GM21360 (cell line): ENCODE data around the gene OPRM1.
"Not testable (repeated sequence)": the region's sequence is repeated elsewhere in the genome, so short reads cannot be mapped to it uniquely, and the experiment has no call there.

Experiments
- ATAC-seq: cut with Tn5 transposase; IDR thresholded peaks from one replicate; pipeline ENCODE4 v1.9.1; 2021; ENCODE audit warnings: mild to moderate bottlenecking, moderate library complexity; ENCODE audit not compliant: unreplicated experiment

The OPRM1 gene

DNA sequence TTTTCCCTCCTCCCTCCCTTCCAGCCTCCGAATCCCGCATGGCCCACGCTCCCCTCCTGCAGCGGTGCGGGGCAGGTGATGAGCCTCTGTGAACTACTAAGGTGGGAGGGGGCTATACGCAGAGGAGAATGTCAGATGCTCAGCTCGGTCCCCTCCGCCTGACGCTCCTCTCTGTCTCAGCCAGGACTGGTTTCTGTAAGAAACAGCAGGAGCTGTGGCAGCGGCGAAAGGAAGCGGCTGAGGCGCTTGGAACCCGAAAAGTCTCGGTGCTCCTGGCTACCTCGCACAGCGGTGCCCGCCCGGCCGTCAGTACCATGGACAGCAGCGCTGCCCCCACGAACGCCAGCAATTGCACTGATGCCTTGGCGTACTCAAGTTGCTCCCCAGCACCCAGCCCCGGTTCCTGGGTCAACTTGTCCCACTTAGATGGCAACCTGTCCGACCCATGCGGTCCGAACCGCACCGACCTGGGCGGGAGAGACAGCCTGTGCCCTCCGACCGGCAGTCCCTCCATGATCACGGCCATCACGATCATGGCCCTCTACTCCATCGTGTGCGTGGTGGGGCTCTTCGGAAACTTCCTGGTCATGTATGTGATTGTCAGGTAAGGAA lies at the start of gene OPRM1:
Gene OPRM1, plus strand, starts transcription at position 10 of the 612 bp plus-strand sequence. Its CDS starts 305 bp downstream, at position 315.
- no peak for ATAC-seq

DNA sequence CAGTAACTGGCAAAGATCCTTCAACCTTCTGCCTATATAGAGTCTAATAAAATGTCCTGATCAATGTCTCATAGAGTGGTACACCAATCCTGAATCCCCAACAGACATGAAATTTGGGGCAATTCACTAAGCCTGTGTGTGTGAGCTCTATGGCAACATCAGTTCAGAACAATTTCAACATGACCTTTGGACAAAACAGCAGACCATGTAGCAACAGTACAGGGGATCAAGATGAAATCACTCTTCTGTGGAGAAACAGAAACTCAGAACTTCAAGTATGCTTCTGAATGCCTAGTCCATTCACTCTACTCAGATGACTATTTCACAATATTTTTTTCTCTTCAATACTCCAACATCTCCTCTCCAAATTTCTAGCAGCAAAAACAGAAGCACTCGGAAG lies 49.1 kb upstream of the OPRM1 start:
- ATAC-seq: no peak

DNA sequence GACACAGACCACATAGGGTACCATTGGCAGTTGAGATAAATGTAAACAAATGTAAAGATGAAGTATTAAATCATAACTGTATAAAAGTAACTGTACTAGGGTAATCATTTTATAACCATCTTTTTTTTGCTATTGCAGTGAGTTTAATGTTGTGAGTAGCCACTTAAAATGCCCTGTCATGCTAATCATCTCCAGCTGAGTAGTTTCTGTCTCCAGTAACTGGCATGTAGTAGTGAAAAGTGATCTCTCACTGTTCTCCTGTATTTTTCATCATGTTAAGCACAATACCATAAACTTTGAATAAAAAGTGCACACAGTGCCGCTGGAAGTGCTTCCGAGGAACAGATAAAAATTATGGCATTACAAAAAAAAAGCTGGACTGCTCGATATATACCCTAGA lies 45.0 kb upstream of the OPRM1 start:
- ATAC-seq: no peak

DNA sequence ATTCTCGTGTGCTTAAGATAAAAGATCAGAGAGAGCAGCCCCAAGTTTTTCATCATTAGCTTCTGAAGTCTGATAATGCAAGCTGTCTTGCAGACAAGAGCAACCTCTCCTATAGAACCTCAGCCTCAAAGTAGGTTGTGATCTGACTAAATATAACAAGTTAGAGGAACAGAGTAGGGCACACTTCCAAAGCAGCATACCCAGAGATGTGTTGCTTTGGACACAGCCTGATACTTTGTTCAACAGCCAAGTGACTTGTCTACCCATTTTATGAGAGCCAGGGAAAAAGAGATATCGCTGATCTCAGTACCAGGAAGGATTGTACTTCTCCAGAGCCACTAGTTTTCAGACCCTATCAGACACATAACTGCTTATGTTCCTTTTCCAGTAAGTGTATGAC lies 44.2 kb upstream of the OPRM1 start:
- ATAC-seq: no peak

DNA sequence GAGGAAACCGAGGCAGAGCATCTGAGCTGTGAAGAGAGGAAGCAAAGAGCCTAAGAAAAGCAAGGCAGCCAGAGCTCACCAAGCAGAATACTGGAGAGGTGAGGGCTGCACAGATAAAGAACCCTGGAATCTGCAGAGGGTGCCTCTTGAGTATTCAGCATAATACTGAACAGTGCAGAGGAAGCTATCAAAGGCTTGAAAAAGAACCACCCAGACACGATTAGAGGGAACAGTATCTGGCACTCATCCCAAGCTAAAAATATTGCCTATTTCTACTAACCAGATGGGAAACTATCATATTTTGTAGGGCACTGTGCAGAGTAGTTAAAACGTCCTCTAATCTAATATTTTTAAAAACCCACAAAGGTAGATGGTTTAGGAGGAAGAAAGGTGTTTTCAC lies 41.8 kb upstream of the OPRM1 start:
- no peak for ATAC-seq

DNA sequence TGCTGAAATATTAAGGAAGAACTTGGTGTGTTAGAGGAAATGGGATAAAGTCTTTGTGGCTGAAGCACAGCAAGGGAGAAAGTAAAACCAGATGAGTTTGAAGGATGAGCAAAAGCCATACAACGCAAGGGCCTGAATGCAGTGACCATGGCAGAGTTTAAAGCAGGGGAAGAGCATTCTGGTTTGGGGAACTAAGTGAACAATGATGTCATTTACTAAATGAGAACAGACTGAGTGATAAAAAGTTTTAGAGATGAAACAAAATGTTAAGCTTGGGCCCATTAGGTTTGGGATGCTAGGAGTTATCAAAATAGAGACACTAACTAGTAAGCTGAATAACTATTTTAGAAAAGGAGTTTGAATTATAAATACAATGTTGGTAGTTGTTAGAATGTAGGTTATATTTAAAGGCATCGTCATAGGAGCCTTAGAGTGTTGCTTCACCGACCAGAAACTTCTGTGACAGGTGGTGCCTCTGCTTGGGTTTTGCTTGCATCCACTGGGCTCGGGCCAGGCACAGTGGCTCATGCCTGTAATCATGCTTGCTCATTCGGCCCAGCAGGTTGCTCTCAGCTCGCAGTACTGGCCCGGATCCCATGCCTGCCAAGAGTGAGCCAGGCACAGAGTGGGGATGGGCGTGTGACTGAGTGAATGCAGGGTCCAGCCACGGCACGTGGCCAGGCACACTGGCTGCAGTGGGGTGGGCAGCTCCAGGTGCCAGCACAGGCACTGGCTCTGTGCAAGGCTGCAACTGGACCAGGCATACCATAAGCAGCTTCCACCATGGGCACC lies 37.4 kb upstream of the OPRM1 start:
- ATAC-seq: no peak

DNA sequence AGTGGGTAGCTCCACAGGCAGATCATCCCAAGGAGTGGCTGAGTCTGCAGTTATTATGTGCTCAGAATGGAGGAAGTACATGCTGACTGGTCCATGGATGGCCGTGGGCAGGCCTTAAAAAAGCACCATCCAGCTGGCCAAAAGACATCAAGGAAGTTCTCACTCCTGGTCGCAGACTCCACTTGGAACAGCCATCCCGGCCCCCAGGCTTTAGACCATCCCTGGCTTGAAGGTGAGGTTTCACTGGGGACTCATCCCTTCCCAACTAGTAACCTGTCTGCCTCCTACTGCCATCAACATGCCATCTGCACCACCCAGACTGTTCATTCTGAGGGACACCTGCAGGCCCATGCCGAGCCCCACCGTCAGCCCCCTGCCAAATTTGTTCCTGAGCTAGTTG lies 36.1 kb upstream of the OPRM1 start:
- ATAC-seq: no peak

DNA sequence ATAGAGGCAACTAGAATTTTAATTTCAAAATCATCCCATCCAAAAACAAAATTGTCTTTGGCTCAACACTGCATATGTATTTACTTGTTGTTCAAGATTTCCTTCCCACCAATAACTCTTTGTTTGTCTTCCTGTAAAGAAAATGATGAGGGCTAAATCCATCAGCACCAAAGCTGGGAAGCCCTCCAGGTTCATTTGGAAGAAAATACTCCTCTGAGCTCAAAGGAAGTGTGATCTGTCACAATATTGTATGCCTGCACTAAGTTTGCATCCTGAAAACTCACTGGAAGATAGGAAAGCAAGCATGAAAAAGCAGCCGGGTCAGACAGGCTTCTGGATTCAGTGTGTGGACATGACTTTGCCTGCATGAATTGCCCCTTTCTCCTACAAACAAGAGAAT lies 28.7 kb upstream of the OPRM1 start:
- ATAC-seq: no peak

DNA sequence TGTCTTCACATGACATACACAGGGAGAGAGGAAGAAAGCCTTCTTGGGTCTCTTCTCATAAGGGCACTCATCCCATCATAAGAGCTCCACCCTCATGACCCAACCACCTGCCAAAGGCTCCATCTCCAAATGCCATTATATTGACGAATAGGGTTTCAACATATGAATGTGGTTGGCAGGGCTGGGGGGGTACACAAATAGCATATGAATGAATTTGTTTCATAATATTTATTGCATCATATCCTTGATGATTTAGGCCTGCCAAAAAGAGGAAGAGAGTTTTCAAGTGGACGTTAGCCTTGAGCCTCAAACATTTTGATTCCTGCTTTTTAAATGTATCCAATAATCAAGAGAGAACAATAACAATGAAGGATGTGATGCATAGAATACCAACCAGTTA lies 26.2 kb upstream of the OPRM1 start:
- ATAC-seq: no peak

DNA sequence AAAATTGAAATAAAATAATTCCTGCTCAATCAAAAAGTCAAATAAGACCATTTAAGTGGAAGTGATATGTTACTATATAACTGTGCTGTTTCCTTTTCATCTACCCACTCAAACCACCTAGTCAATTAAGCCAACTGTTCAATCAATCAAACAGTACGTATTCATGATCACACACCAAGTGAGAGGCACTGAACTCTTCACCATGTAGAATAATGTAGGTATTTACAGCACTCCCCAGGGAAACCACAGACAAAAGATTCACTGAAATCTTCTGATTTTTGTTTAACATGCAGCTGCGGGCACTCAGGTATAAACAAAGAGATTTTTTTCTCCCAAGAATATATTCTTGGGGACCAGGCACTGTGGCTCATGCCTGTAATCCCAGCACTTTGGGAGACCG lies 21.3 kb upstream of the OPRM1 start:
- no peak for ATAC-seq

DNA sequence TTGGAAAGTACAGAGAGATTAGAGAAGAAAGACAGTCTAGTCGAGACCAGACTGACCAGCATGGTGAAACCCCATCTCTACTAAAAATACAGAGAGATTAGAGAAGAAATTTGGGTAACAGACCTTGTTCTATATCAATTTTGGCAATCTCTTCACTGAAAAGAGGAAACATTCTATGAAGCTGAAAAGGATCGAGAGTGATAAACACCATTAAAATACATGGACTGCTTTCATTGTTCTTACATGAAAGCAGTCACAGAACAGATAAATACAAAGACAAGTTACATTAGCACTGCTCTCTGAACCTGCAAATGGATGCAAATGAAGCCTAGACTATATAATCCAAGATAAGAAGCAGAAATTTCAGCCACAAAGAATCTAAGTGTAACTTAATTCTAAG lies 8.4 kb upstream of the OPRM1 start:
- no peak for ATAC-seq

DNA sequence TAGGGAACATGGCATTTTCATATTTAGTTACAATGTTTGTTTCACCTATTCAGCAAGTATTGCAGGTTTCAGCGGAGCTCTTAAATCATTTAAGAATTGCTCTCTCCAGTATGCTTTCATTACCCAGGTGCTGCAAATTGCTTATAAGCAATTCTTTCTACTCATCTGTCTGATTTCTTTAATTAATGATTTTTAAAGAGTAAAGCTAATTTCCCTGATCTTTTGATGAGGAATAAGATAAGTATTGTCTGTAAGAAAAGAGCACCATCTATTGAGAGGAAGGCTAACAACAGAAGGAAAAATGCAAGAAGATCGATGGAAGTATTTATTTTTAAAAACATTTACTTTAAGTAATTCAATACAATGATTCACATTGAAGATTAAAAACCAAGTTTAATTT lies 2.0 kb downstream of the OPRM1 start:
- no peak for ATAC-seq

DNA sequence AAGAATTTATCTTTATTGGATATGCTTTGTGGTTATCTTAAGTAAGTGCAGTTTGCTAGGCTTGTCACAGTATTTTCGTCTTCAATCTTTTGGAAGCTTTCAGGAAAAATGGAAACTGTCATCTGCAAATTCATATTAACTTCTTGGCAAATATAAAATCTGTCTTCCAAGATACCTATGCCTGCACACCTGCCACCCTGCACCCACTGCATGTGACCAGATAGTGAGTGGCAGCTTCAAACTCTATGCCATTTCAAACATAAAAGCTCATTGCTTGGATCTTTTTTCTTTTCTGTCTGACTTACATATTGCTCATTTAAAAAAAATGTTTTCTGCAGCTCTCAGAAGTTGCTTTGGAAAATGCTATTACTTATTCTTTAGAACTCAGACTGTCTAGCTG lies 14.1 kb downstream of the OPRM1 start:
- no peak for ATAC-seq

DNA sequence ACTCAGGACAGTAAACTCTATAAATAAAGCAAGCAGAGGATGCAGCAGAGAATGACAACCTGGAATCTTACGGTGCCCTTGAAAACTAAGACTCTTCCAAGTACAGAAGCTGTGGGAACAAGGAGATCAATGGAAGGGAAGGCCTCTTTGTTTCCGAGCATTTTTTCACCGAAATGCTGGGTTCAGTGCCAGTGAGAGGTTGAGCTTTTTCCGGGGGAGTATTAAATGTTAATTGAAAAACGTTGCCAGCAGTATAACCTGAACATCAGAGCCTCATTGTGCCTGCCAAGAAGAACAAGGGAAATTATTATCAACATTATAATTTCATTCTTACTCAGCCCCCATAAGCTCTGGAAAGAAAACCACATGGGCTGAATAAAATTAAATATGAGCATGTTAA lies 17.5 kb downstream of the OPRM1 start:
- no peak for ATAC-seq

DNA sequence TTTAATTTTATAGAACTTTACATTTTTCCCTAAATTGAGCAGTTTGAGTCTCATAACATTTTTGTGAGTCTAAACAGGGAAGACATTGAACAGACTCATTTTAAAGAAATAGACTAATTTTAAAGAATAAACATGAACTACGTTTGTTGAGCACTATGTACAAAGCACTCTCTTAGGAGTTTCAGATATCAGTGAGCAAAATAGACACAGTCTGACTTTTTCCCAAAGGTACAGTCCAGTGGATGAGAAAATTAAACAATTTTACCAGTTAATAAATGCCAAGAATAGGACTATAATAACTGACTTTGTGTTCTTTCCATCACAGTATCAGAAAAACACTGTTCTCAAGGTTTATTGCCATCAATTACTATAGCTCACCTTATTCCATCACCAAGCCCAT lies 18.1 kb downstream of the OPRM1 start:
- no peak for ATAC-seq

DNA sequence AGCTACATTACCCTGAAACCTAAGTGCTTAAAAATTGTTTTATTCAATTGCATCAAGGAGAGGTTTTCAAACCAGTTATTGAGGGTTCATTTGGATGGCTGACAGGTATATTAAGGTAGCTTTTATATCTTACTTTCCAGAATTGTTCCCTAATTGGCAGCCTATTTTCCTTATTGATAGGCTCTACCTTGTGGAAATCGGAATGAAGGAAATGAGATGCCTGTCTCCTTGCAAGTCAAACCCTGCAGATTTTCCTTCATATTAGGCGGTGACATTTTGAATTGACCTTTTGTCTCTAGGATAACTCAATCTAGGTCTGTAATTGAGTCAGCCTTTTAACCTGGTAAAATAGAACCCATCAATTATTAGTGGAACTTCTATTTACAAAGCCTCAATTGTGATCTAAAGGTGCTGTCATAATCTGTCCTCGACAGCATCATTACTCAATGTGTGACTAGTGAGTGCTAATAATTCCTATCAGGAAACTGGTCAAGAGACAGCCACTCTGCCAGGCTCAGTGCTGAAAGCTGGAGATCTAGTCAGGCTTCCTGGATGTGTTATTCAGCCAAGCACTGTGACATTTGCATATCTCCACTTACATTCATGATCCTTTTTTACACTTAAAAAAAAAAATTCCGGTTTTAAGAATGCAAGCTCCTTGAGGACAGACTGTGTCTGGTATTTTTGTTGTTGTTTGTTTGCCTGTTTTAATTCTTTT lies 20.1 kb downstream of the OPRM1 start:
- ATAC-seq: no peak

DNA sequence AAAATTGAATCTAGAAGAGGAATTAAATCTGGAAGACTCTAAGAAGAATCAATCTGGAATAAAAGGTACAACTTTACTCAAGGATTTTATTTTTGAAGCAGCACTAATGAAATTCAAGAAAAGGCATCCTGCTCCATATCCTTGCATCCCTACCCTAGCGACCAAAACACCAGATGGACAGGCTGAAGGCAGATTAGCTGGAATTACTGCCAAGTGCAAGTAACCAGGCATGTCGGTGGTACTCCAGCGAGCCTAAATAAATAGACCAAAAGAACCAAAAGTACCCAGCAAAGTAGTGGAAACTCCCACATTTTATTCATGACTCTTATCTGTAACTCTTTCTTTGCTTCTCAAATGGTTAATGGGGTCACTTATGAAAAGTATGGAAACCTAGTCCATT lies 21.0 kb downstream of the OPRM1 start:
- no peak for ATAC-seq

DNA sequence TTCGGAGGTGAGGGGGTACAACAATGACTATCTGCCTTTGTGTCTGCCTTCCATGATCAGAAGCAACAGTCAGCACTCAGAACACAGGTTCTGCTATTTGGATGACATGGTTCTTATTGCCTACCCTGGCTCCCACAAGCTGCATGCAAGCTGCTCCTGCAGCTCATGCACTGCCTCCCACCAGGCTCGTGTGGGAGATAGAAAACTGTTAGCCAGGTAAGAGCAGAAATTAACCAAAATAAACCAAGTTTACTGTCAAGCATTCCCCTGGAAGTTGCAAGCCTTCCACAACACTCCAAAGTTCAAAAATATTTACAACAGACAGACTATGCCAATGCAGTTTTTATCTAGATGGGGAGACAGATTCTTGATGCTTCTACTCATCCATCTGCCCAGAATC lies 31.0 kb downstream of the OPRM1 start:
- no peak for ATAC-seq

DNA sequence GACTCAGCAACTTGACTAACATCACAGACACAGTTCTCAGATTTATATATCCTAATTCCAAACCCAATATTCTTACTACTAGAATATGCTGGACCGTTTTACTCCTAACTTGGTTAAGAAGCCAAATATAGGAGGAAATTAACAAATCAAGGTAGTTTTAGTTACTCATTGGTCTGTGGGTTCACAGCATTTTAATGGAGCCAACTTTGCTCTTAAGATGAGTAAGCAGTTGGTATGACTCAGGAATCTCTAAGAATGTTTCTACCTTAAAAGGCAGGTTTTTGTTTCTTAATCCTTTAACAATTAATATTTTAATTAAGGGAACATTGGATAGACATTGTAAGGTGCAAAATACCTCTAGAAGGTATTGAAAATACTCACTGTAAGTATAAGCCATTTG lies 31.6 kb downstream of the OPRM1 start:
- ATAC-seq: no peak

DNA sequence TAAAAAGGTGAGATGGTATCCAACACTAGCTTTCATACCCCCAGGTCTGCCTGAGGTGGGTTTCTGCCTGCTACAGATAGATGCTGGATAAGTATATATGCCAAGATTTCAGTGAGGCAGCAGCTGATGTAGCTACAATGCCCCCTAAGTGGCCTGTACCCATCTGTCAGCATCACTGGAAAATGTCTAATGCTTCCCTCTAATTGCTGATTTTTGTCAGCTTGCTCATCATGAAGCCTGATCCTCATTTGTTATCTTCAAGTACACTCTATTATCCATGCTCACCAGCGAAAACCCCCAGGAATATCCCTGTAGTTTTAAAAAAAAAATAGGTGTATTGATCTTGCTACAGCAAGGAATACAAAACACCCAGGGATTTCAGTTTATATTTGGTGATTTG lies 32.2 kb downstream of the OPRM1 start:
- ATAC-seq: no peak

DNA sequence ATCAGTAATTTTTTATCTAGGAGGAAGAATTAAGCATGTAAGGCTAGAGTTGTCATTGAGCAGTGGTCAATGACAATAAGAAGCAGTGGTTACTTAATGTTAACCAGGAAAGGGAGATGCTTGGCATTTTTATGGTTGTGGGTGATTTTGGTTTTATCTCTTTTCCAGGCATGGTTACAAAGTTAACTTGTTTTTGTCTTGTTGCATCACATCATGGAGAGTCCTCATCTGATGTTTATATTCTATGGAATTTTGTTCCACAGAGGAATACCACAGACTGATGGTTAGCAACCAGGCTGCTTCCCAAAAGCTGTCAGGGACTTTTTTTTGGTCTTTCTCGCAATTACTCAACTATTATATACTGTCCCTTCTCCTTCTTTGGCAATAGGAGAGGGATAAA lies 32.7 kb downstream of the OPRM1 start:
- no peak for ATAC-seq

DNA sequence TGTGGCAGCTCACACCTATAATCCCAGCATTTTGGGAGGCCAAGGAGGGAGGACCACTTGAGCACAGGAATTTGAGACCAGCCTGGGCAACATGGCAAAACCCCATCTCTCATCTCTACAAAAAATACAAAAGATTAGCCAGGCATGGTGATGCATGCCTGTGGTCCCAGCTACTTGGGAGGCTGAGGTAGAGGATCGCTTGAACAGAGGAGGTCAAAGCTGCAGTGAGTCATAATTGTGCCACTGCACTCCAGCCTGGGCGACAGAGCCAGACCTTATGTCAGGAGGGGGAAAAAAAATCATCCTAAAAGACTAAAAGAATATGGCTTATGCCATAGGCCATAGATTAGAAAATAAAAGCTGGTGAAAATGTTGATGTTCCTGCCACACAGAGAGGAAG lies 39.6 kb downstream of the OPRM1 start:
- ATAC-seq: not testable (repeated sequence)
